HG03342 (cell line): ENCODE data around the gene RAB40B.
A peak's percentile ranks its signal among the peaks of the same experiment; 100 is the strongest.

Source experiments
- ATAC-seq: cut with Tn5 transposase; IDR thresholded peaks from one replicate; pipeline ENCODE4 v1.9.1; 2021; ENCODE audit warnings: mild to moderate bottlenecking, moderate library complexity; ENCODE audit not compliant: unreplicated experiment

RAB40B gene

DNA sequence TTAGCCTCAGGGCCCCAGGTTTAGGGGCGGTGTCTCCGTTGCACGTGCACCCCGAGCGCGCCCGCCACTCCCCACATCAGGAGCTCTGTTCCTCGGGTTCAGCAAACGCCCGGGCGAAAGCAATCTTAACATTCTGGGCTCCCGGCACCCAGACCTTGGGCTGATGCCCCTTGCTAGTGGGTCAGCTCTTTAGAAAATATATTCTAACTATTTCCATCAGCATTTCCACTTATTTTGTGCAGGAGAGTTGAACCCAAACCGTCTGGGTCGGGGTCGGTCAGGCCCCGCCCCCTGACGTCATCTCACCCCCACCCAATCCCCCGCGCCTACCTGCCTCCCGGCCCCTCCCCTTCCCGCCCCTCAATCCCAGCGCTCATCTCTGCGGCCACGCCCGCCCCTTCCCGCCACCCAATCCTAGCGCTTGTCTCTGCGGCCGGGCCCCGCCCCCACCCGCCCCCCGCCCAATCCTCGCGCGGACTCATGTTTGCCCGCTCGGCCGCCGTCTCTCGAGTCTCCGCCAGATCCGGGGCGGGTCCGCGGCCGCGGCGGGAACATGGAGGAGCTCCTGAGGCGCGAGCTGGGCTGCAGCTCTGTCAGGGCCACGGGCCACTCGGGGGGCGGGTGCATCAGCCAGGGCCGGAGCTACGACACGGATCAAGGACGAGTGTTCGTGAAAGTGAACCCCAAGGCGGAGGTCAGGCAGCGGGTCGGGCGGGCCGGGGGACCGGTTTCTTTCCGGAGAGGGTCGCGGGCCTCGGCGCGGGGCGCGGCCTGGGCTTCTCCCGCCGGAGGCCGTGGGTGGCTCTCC lies 17.9 kb upstream of the RAB40B start, which contains the start of gene FN3KRP:
Gene FN3KRP, plus strand, starts transcription at position 504 of the 808 bp plus-strand sequence. Its CDS starts 50 bp downstream, at position 554.
- peak; percentile 67 for ATAC-seq

DNA sequence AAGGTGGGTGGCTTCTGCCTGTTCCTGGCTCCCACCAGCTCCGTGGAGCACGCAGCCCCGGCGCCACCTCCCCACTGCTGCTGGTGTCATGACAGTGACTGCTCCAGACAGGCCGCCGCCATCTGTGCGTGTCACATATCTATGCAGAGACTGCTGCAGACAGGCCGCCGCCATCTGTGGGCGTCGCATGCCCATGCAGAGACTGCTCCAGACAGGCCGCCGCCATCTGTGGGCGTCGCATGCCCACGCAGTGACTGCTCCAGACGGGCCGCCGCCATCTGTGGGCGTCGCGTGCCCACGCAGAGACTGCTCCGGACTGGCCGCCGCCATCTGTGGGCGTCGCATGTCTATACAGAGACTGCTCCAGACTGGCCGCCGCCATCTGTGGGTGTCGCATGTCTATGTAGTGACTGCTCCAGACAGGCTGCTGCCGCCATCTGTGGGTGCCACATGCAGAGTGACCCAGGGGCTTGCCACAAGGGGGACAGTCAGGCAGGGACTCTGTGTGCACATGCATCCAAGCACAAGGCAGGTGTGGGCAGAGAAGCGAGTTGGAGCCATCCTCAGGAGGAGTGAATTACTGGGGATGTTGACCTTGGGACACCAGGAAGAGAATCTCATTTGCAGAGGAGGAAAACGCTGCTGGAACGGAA lies 14.7 kb upstream of the RAB40B start:
- ATAC-seq, result no peak

DNA sequence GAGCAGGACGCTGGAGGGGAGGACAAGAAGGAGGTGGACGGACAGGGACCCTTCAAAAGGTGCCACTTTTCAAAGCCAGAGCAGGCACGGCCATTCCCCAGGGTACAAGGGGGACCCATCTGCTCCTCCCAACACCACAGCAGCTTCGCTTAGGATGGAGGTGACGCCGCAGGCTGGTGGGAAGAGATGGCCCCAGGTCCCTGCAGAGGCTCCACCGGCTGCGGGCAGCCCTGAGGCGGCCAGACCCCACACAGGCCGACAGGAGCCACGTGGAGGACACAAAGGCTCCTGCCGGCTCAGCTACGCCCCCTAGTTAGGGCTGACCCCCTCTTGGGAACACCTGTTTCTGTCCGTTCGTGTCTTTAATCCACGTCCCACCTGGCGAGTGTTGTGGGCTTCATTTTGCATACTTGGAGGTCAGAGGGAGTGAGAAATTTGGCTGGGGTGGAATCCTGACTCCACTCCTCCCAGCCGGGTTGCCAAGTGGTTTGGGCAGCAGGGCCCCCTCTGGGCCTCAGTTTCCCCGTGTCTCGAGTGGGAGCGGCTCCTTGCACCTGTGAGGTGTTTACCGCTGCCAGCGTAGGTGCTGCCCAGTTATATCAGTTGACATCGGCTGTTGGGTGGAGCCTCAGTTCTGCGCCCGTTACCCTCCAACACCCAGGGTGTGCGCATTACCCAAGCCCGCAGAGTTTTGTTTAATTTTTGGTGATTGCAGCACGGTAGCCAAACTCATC lies 12.2 kb upstream of the RAB40B start:
- ATAC-seq, result no peak

DNA sequence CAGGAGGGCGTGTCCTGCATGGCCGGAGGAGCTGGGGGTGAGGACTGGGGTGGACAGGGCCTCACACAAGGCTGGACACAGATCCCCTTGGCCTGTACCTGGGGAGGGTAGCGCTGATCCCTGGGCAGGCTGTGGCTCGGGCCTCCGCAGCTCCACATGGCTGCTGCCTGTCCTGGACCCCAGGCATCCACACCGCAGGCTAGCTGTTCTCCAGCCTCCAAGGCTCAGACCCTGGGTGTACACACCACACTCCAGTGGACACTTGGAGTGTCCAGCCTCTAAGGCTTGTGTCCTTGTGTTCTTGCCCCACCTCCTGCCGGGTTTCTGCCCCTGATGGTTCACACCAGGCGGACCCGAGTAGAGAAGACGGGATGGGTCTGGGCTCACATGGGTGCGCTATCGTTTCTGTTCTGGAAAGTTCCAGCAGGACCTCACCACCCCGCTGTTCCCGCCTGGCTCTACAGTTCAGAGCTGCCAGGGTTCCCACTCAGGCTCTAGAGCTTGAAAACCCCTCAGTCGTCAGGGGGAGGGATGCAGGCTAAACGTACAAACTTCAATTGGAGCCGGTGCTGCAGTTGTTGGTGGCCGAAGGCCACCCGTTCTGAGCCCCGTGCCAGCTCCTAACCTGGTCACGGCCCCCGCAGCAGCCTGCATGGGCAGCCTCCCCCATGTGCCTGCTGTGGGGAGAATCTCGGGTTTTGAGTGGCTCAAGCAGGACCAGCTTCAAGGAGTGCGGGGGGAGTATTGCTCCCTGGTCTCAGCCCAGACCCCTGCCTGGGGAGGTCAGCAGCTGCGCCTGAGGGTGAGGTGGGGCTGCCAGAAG lies 11.4 kb upstream of the RAB40B start:
- no peak for ATAC-seq

DNA sequence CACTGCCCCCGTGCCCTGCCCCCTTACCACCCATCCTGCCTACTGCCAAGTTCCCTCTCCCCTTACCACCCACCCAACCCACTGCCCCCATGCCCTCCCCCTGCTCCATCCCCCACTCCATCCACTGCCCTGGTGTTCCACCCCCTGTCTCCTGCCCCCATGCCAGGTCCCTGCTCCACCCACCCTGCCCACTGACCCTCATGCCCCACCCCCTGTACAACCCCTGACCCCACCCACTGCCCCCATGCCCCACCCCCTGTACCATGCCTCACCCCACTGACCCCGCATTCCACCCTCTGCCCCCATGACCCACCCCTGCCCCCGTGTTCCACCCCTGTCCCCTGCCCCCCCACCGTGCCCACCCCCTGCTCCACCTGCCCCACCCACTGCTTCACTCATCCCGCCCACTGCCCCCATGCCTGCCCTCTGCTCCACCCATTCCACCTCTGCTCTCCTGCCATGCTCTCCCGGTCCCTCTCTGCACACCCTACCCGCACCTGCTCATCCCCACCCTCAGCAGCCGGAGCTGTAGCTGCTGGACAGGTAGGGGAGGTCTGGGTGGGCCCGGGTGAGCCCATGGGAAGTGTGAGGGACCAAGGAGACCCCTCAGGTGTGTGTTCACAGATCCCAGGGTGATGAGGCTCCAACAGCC lies 10.7 kb upstream of the RAB40B start:
- no peak for ATAC-seq

DNA sequence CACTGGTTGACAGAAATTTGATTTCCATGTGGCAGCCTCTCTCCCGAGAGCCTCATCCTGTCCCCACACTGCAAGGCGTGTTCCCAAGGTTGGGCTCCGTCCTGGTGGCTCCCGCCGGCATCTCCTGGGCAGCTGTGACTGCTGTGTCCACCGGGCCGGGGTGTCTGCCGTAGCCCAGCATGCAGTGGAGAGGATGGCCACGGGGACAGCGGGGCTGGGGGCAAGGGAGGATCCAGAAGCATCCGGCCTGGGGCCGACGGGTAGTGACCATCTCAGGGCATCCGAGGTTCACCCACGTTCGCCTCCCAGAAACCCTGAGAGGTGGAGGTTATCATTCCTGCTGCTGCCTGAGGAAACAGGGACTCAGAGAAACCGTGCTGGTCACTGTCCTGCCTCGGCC lies 7.3 kb upstream of the RAB40B start:
- ATAC-seq, result no peak

DNA sequence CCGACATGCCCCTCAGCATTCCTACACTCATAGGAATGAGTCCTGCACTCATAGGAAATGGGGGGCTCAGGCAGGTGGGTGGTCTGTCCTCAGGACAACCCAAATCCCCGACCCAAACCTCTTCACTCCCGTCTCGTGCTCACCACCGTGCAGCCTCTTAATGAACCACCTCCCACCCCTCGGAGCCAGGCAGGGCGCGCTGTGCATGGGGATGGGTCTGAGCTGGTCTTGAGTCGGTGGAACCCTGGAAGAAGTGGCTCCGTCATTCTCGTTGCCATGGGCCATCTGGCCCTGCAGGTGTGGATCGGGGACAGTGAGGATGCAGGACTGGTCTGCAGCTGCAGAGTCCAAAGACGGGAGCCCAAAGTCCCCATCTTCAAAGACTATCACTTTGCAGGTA lies 6.4 kb upstream of the RAB40B start:
- ATAC-seq, result no peak

DNA sequence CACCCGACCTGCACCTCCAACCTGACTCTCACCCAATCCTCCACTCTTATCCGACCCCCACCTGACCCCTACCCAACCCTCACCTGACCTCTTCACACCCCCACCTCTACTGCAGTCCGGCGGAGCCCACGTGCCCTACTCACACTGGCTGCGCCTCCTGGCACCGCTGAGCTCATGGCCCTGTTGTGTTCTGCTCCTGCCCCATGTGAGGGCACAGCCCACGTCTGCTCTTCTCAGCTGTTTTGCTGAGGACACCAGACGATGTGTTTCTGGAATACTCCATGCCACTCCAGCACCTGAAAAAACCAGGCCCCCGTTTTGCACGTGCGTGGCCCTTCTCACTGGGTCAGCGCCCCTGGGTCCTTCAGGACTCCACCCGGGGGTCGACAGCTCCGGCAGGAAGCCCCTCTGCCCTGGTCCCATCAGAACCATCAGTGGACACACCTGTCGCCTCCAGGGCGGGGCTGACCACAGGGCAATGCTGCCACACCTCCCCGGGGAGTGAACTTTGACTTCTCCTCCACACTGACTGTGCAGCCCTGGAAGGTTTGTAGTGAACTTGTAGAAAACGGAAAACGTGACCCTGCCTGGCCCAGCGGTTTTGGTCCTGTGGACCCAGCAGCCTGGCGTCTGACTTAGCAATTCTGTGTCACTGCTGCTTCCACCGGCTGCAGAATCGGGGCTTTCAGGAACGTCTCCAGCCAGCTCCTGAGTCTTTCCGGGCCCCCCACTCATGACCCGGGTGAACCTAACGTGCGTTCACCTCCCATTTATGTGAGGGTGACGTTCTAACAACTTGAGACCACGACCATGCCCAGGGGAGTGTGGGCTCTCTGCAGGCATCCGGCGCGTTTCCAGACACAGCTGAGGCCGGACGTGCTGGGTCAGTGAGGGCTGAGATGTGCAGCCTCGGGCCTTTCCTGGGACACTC lies 5.7 kb upstream of the RAB40B start:
- no peak for ATAC-seq

DNA sequence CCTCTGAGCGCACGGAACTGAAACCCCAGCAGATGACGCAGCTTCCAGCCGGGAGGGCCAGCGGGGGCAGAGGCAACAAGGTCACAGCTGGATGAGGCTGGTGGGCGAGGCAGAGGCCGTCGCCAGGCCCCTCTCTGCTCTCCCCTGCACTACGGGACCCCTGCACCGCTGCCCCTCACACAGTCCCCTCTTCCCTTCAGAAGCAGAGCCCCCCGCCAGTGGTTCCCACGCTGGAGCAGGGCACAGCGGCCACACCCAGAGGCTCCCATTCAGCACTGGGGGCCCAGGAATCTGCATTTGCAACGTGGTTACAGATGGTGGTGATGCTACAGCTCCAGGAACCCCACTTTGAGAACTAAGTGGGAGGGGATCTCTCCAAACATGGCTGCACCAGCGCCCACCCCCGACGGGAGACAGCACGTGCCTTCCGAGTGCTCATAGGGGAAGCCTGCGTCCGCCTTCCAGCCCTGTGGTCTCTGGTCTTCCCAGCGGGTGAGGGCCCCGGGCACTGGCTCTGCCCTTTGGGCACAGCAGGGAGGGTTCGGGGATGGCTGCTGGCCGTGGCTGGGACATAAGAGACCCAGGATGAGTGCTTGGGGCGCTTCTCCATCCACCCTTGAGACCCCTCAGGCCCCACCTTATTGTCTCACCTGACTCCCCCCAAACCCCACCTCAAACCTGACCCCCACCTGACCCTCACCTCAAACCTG lies 4.7 kb upstream of the RAB40B start:
- no peak for ATAC-seq

DNA sequence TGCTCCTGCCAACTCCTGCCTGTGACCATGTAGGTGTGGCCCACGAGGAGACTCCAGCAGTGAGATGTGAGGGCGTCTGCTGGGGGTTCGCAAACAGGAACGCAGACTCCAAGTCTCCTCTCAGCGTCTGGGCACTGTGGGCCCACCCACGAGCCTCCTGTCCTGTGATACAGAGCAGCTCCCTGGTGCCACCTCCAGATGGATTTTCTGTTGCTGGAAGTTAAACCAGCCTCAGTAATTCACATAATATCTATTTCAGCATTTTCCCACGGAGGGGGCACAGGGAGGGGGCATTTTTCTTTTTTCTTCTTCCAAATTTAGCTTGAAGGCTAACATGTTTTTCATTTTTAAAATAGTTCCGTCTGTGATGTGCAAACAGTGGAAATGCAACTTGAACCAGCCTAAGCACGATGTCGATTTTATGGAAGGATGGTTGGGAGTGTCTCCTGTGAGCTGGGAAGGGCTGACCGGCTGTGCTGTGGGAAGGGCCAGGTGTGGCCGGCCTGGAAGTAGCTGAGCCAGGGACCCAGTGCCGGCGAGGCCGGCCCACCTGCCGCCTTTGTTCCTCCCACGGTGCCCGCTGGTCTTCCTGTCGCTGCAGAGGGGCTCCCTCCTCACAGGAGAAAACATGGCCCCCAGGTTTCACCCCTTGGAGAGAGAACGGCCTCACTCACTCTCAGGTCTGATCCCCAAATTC lies 3.9 kb upstream of the RAB40B start:
- no peak for ATAC-seq

DNA sequence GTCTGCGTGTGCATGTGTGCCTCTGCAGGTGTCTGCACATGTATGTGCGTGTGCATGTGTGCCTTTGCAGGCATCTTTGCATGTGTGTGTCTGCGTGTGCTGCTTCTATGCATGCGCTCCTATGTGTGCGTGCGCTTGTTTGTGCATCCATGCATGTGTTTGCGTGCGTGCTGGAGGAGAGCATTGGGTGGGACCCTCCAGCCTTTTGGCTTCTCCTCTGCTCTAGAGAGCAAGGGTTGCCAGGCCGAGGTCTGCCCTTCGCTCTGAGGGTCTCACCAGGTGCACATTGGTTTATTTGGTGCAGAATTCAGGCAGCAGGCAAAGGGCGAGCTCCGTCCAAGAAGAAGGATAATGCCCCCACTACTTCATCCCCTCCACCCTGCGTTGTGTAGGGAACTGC lies 1.1 kb upstream of the RAB40B start:
- ATAC-seq, result no peak

DNA sequence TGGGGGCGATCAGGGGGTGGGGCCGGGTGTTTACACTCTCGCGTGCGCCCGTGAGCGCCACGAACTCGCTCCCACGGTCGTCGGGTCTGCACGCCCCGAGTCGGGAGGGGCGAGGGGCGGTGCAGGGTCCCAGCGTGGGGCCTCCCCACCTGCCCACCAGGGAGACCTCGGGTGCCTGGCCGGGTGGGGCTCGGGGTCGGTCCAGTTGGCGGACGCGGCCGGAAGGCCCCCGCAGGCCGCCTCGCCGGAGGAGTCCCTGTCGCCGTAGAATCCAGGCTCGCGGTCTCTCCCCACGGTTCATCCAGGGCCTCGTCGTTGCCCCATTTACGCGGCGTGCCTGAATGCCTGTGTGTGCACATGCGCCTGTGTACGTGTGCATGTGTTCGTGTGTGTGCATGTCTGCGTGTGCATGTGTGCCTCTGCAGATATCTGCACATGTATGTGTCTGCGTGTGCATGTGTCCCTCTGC lies 510 bp upstream of the RAB40B start:
- no peak for ATAC-seq

DNA sequence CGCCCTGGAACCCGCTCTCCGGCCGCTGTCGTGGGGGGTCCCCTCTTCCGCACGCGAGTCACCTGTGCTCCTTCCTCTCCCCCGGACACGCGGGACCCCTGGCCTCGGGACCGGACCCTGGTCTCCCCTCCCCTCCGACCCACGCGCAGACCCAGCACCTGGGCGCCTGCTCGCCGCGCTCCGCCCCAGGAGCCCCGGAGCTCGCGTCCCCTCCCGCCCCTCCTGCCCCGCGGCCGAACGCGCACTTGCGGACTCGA lies 762 bp downstream of the RAB40B start:
- ATAC-seq, result no peak

DNA sequence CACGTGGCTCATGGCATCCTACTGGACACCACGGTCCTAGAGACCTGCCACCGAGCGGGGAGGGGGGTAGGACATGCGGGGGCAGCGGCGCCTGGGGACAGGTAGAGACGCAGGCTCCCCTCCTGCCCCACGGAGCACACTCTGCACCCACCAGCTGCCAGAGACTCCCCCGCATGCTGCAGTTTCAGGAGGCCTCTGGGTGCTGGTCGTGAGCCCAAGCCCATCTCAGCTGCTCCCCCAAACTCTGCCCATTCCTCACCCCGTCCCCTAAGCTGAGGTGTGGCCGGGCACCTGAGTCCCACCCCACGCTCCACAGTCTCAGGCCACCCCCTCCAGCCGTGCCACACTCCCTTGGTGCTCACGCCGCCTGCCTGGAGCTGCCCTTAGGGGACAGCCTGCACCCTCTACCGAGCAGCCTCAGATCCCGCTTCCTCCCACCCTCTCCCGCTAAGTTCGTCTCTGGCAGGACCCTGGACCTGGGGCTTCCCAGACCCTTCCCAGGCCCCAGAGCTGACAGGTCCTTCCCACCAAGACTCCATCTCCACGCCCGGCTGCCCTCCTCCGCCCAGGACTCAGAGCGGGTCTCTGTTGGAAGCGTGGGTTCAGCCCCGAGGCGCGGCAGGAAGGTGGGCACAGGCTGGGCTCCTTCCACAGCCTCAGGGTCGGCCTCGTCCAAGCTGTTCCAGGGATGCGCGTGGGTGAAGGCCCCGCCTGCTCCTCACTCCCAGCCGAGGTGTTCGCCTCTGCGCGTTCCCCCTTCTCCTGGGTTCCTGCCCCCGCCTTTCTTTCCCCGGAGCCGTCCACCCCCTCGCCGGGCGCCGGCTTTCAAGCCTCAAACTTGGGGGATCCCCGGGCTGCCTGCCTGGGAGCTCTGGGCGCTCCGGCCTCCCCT lies 1.3 kb downstream of the RAB40B start:
- no peak for ATAC-seq

DNA sequence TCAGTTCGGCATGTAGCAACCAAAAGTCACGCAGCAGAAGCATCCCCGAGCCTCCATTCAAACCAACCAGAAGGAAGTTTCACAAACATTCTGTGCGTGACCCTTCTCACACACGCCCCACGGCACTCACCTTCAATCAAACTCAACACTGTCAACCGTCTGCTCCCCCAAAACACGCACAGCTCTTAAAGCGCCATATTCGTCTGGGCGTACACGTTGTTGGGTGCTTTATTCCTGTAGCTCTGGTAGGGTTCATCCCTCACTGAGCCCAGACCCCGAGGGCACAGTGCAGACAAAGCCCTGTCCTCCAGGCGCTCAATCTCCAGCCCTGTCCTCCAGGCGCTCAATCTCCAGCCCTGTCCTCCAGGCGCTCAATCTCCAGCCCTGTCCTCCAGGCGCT lies 2.2 kb downstream of the RAB40B start:
- ATAC-seq, result no peak

DNA sequence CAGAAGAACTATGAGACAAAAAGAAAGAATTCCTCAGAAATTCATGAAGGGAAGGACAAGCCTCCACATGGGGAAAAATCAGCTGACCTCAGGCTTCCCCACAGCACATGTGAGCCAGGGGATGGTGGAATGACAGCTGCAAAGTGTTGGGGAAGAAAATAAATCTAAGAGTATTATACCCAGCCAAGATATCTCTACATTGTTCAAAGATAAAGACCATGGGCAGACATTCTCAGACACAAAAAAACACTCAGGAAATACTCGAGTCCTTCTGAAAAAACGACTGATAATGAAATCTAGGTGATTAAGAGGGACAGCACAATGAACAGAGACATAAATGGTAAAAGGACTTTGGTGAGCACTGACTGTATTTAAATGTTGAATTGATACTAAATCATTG lies 3.9 kb downstream of the RAB40B start:
- ATAC-seq, result no peak

DNA sequence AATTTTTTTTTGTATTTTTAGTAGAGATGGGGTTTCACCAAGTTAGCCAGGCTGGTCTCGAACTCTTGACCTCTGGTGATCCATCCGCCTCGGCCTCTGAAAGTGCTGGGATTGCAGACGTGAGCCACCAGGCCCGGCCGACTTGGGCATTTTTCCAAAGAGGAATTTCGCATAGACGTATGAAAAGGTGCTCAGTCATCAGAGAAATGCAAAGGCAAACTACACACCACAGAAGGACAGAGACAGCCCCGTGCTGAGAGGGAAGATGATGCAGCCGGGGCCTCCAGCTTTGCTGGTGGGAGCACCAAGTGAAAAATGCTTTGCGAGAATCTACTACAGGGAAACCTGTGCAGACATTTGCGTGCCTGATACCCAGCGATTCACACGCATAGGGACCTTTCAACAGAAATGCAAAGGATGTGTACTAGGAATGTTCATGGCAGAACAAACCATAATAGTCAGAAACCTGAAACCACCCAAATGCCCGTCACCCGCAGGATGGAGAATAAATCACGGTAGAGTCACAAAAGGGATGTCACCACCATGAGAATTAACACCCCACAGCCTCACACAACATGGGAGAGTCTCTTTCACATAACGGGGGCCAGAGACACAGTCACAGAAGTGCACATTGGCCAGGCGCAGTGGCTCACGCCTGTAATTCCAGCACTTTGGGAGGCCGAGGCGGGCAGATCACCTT lies 5.2 kb downstream of the RAB40B start:
- no peak for ATAC-seq
